Measurements from ENCODE around the gene KCNN4. TPM values are rescaled to one million over a fixed set of nuclear protein-coding genes. Genes with fewer than 3 reads are reported as not detected.

KCNN4 gene
- total RNA-seq, 1 donor: 7.2 TPM

DNA sequence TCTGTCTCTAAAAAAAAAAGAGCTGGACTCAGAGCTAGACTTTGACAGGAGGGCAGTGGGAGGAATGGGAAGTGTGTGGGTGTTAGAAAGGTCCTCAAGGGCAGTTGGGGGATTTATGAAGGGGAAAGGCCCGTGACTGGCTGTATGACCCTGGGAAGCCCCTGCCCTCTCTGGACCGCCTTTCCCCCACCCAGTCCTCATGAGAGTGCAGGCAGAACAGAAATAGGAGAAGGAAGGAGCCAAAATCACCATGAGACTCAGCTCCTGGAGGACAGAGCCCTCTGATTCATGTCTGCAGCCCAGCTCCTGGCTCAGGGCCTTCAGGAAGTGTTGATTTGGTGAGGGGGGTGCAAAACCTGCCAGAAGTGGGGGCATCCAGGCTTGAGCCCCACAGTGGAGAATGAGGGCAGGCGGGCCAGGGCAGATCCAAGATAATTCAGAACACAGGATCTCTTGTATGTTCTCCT is 17.3 kb downstream of the KCNN4 start:
- Histone ChIP-seq H2AFZ (ENCODE audit: low read length) (peak overlapping the region; percentile 50), H3K4me1 (ENCODE audit: insufficient read depth, low read length) (peaks cover 68% of the 10 kb centered on the region), H3K36me3 (ENCODE audit: insufficient read depth, low read length) (no peaks in the 10 kb centered on the region), H3K27me3 (ENCODE audit: insufficient read depth, low read length) (no peaks in the 10 kb centered on the region), H4K20me1 (ENCODE audit: insufficient read depth, low read length) (no peaks in the 10 kb centered on the region), H3K27ac (ENCODE audit: low read depth, low read length) (peak overlapping the region; percentile 89), H3K4me2 (ENCODE audit: insufficient read depth, low read length) (peak overlapping the region; percentile 27), H3K79me2 (ENCODE audit: insufficient read depth, low read length) (no peaks in the 10 kb centered on the region), H3K4me3 (ENCODE audit: insufficient read depth, low read length) (no peak overlapping the region), H3K9me3 (ENCODE audit: low read depth, low read length) (no peaks in the 10 kb centered on the region)
- DNase-seq (ENCODE audit: insufficient read length, low spot score, missing footprints): no peak
- TF ChIP-seq, protein P1, sequence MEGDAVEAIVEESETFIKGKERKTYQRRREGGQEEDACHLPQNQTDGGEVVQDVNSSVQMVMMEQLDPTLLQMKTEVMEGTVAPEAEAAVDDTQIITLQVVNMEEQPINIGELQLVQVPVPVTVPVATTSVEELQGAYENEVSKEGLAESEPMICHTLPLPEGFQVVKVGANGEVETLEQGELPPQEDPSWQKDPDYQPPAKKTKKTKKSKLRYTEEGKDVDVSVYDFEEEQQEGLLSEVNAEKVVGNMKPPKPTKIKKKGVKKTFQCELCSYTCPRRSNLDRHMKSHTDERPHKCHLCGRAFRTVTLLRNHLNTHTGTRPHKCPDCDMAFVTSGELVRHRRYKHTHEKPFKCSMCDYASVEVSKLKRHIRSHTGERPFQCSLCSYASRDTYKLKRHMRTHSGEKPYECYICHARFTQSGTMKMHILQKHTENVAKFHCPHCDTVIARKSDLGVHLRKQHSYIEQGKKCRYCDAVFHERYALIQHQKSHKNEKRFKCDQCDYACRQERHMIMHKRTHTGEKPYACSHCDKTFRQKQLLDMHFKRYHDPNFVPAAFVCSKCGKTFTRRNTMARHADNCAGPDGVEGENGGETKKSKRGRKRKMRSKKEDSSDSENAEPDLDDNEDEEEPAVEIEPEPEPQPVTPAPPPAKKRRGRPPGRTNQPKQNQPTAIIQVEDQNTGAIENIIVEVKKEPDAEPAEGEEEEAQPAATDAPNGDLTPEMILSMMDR (IDR thresholded peaks at IDR 0.05; ENCODE audit: extremely low read depth, low read depth, low read length): no peak

DNA sequence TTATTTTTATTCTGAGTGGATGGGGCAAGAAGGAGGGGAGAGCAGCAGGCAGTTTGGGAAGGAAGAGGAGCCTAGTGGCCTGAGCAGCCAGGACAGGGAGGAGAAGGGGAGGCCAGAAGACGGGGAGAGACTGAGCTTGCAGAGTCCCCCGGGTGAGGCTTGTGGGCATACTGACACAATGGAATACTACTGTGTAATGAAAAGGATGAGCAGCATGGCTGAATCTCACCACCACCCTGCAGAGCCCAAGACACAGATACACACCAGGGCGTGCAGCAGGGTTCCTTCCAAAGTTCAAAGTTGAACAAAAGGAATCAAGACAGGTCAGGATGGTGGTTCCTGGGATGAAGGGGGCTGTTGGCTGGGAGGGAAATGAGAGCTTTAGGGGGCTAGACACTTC is 18.0 kb downstream of the KCNN4 start:
- TF ChIP-seq, protein P1 (IDR thresholded peaks at IDR 0.05; ENCODE audit: extremely low read depth, low read depth, low read length): no peak
- peaks cover 69% of the 10 kb centered on the region for H3K4me1 ChIP-seq (ENCODE audit: insufficient read depth, low read length)
- no peak overlapping the region for H3K4me2 ChIP-seq (ENCODE audit: insufficient read depth, low read length)
- no peaks in the 10 kb centered on the region for H4K20me1 ChIP-seq (ENCODE audit: insufficient read depth, low read length)
- H3K9me3 ChIP-seq (ENCODE audit: low read depth, low read length): no peaks in the 10 kb centered on the region
- no peaks in the 10 kb centered on the region for H3K27me3 ChIP-seq (ENCODE audit: insufficient read depth, low read length)
- DNase-seq (ENCODE audit: insufficient read length, low spot score, missing footprints): no peak
- H3K36me3 ChIP-seq (ENCODE audit: insufficient read depth, low read length): no peaks in the 10 kb centered on the region
- no peak overlapping the region for H3K4me3 ChIP-seq (ENCODE audit: insufficient read depth, low read length)
- peak overlapping the region; percentile 89 for H3K27ac ChIP-seq (ENCODE audit: low read depth, low read length)
- no peak overlapping the region for H2AFZ ChIP-seq (ENCODE audit: low read length)
- H3K79me2 ChIP-seq (ENCODE audit: insufficient read depth, low read length): no peaks in the 10 kb centered on the region

DNA sequence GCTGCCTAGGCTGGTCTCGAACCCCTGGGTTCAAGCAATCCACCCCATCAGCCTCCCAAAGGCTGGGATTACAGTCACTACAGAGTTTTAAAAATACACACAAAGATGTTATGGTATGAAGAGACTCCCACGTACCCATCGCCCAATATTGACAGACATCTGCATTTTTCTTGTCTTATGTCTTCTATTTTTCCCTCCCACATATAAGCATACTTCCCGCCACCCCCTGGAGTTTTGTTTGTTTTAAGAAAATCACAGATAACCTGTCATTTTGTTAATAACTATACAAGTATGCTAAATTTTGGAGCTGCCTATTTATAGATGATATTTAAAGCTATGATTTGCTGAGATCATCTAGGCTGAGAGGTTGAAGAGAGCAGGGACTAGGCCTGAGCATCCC is 19.8 kb downstream of the KCNN4 start:
- Histone ChIP-seq H3K27ac (ENCODE audit: low read depth, low read length) (peak overlapping the region; percentile 89), H3K4me2 (ENCODE audit: insufficient read depth, low read length) (no peak overlapping the region), H3K4me3 (ENCODE audit: insufficient read depth, low read length) (no peak overlapping the region), H3K27me3 (ENCODE audit: insufficient read depth, low read length) (no peaks in the 10 kb centered on the region), H3K79me2 (ENCODE audit: insufficient read depth, low read length) (no peaks in the 10 kb centered on the region), H3K4me1 (ENCODE audit: insufficient read depth, low read length) (peaks cover 80% of the 10 kb centered on the region), H4K20me1 (ENCODE audit: insufficient read depth, low read length) (no peaks in the 10 kb centered on the region), H3K9me3 (ENCODE audit: low read depth, low read length) (no peaks in the 10 kb centered on the region), H3K36me3 (ENCODE audit: insufficient read depth, low read length) (no peaks in the 10 kb centered on the region), H2AFZ (ENCODE audit: low read length) (no peak overlapping the region)
- no peak for DNase-seq (ENCODE audit: insufficient read length, low spot score, missing footprints)
- TF ChIP-seq, protein P1 (IDR thresholded peaks at IDR 0.05; ENCODE audit: extremely low read depth, low read depth, low read length): no peak

DNA sequence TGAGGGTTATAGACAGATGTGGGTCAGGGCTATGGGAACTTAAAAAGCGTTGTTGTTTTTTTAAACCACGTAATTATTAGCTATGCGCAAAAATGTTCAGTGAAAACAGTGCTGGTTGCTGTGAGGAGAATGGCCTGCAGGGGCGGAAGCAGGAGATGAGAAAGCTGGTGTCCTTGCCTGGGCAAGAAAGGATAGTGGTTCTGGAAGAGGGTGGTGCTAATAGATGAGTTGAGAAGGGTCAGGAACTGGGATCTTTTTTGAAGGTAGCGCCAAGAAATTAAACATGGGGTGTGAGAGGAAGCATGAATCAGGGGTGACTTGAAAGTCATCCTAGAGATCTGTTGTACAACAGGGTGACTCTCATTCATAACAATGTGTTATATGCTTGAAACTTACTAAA is 21.3 kb downstream of the KCNN4 start:
- H3K4me2 ChIP-seq (ENCODE audit: insufficient read depth, low read length): peak overlapping the region; percentile 27
- H3K27ac ChIP-seq (ENCODE audit: low read depth, low read length): peak overlapping the region; percentile 81
- no peak overlapping the region for H3K4me3 ChIP-seq (ENCODE audit: insufficient read depth, low read length)
- H2AFZ ChIP-seq (ENCODE audit: low read length): peak overlapping the region; percentile 69
- no peaks in the 10 kb centered on the region for H3K9me3 ChIP-seq (ENCODE audit: low read depth, low read length)
- TF ChIP-seq, protein P1 (IDR thresholded peaks at IDR 0.05; ENCODE audit: extremely low read depth, low read depth, low read length): peak; percentile 70
- no peaks in the 10 kb centered on the region for H3K79me2 ChIP-seq (ENCODE audit: insufficient read depth, low read length)
- peak; percentile 92 for DNase-seq (ENCODE audit: insufficient read length, low spot score, missing footprints)
- peaks cover 76% of the 10 kb centered on the region for H3K4me1 ChIP-seq (ENCODE audit: insufficient read depth, low read length)
- no peaks in the 10 kb centered on the region for H3K36me3 ChIP-seq (ENCODE audit: insufficient read depth, low read length)
- no peaks in the 10 kb centered on the region for H3K27me3 ChIP-seq (ENCODE audit: insufficient read depth, low read length)
- H4K20me1 ChIP-seq (ENCODE audit: insufficient read depth, low read length): no peaks in the 10 kb centered on the region

All from osteoblast (primary cell).